HG02973 (cell line): ENCODE data around the gene PCCA.
"Not testable (repeated sequence)": the region's sequence is repeated elsewhere in the genome, so short reads cannot be mapped to it uniquely, and the experiment has no call there.

Experiments used
- ATAC-seq: cut with Tn5 transposase; IDR thresholded peaks from one replicate; pipeline ENCODE4 v1.9.1; 2021; ENCODE audit warnings: moderate library complexity; ENCODE audit not compliant: unreplicated experiment

Gene PCCA

DNA sequence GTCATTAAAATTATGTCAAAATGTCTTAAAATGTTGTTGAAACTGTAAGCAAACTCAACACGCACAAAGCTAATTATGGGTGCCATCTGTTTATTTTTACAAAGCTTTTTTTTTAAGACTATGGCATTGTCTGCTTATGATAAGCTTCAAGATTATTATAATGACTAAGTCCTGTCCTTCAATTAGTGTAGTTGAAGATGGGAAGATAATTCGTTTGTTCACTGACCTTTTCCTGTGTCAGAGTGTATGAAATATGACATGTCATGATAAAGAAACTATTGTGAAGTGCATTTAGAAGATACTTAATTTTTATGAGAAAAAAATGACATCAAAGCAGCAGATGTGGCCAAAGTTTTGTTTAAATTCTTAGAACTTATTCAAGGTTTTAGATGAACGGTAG, 211.3 kb downstream of the PCCA start:
- ATAC-seq, result no peak

DNA sequence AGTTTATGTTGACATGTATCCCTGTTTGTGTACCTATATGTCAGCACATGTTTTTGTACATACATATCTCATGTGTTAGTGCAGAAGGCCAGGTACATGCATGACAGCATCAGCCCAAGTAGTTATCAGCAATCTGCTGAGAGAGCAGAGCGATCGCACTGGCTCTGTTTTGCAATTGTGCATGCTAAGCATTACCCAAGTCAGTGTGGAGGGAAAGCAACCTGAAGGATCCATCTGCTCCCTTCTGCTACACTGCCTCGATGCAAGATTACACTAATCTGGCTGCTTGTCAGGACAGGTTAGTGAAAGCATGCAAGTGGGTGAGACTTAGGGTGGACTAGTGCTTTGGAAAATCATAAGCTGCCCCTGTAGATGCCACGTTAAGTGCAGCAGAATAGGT, 211.8 kb downstream of the PCCA start:
- no peak for ATAC-seq

DNA sequence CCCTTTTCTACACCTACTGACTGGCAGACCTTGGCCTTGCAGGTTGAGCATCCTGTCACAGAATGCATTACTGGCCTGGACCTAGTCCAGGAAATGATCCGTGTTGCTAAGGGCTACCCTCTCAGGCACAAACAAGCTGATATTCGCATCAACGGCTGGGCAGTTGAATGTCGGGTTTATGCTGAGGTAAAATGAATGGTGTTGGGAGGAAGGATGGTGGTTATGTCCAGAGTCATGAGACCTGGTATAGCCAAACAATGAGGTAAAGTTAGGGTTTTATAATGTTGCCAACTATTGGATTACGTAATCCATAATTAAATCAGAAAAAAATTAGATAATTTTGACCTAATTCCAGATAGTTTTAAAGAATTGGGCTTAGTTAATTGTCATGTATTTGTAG, 212.5 kb downstream of the PCCA start:
- no peak for ATAC-seq

DNA sequence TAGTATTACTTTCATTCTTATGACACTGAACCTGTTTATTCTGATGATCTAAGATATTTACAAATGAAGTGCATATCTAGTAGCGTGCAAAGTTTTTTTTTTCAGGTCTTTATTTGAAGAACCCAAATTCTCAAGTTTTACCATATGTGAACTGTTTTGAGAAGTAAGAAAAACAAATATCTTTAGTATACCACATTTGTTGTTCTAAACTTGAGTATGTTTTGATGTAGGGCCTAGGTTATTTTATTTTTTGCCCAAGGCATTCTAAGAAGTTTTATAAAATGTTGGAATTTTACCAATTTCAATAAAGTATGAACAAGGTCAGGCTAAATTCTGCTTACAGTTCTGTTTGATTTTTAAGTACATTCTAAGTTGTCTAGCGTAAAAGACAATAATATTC, 213.5 kb downstream of the PCCA start:
- no peak for ATAC-seq

DNA sequence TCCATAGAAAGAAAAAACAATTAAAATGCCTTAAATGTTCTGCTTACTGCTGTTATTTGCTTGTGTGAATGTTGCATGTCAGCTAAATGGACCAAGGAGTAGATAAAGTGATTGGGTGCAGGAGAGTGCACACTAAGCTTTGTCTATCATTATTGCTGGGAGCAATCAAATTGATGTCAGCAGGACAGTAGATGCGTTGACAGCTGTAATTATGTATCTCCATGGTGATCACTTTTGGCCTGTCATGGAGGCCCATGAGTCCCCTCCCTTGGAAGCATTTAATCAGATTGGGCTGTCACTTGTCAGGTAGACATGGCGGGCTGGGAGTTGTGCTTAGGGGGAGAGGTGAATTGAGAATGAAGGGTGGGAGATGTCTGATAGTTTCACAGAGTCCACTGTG, 215.3 kb downstream of the PCCA start:
- ATAC-seq, result no peak

DNA sequence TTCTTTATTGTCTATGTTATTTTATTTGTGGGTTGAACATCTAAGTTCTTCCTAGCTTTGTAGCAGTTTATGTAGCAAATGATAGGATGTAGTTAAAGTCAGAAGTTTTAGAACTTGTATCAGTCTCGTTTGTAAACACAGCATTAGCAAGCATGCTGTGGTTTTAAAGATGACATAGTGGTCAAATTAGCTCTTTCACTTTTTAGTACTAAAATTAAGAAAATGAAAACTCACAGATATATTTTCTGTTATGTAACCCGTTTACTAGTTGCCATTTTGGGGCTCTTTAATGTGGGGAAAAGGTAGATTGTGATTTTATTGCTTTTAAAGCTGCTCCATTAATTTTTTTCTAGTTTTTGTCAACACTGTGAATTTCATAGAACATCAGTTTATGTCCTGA, 216.5 kb downstream of the PCCA start:
- no peak for ATAC-seq

DNA sequence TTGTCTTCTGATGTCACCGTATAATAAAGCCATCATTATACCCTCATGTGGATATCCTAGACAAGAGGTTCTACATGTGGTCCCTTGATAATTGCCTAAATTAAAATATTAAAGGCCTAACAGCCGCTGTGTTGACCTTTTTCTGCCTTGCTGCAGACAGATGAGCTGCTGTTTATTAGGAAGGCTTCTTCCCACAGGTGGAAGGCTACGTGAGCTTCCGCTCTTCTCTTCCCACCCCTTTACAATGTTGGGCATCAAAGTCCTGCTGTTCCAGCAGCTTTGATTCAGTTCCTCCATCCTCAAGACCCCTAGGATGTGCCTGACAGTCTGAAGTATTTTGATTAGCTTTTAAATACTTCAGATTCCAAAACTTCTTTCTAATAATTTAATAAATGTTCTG, 217.1 kb downstream of the PCCA start:
- no peak for ATAC-seq

DNA sequence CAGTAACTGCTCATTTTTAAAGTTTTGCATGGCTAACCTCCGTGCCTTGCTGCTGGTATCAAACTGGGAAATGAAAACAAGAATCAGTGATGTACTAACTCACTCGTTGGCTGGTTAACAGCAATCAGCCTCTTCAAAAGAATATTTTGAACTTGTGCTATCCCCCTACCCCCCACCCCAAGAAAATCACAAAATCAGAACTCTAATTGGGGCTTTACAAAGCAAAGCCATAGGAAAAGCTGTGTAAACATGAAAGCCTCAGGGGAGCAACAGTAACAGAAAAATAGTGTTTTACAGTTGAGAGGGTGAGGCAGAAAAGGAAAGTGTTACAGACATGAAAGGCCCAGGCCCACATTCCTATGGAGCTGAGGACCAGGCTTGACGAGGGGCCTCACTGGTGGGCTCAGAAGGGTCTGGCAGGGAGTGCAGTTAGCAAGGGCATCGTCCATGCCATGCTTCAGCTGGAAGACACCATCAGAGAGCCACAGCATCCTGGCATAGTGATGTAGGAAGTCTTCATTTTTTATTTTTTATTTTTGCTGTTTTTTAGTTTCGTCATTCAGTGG, 217.6 kb downstream of the PCCA start:
- ATAC-seq, result no peak

DNA sequence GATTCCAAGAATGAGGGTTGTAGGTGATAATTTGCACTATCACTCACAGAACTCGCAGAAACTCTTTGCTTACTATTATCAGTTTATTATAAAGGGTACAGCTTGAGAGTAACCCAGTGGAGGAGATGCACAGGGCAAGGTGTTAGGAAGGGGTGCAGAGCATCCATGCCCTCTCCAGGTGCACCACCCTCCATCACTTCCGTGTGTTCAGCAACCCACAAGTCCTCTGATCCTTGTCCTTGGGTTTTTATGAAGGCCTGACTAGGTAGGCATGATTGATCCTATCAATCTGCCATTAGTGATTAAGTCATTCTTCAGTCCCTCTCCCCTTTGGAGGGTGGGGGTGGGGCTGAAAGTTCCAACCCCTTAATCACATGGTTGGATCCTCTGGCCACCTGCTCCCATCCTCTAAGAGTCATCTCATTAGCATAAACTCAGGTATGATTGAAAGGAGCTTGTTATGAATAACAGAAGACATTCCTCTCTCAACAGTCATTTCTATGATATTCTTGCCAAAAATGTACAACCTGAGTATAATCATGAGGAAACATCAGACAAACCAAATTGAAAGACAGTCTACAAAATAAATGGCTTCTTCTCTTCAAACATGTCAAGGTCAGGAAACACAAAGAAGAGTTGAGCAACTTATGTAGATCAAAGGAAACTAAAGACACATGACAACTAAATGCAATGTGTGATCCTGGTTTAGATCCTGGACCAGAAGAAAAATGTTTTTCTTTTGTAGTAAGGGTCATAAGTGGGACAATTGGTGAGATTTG, 225.4 kb downstream of the PCCA start:
- no peak for ATAC-seq

DNA sequence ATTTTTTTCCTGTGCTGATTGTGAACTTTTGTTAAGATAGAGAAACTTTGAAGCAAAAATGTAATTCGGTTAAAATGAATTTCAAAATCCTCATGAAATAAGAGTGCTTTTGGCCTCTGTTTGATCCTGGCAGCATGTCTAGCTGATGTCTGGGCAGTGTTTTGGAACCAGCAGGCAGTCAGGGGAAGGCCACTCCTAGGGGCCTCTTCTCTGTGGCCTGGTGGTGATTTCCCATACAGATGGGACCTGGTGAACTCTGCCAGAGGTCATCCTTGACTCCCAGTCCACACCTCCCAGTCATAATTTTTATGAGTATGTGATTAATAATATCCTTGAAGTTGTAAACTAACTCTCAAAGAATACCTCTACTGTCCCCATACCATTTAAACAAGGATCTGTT, 226.6 kb downstream of the PCCA start:
- ATAC-seq, result peak; percentile 48

DNA sequence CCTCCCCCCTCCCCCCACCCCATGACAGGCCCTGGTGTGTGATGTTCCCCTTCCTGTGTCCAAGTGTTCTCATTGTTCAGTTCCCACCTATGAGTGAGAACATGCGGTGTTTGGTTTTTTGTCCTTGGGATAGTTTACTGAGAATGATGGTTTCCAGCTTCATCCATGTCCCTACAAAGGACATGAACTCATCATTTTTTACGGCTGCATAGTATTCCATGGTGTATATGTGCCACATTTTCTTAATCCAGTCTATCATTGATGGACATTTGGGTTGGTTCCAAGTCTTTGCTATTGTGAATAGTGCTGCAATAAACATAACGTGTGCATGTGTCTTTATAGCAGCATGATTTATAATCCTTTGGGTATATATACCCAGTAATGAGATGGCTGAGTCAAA, 229.6 kb downstream of the PCCA start:
- not testable (repeated sequence) for ATAC-seq

DNA sequence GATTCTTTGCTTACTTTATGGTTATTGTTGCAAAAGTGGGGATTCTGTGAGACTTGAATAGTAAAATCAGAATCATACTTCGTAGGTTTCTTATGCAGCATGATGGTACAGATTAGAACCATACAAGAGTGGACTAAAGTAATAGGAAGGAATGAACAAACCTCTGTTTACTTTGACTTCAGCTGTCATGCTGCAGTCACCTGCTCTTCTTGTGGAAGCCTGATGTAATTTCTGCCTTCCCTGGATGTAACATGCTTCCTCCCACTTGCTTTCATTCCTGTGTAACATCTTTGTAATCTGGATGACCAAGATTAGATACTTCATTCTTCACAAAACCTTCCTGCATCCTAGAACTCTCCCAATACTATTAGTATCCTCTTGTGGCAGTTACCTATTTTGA, 235.0 kb downstream of the PCCA start:
- no peak for ATAC-seq

DNA sequence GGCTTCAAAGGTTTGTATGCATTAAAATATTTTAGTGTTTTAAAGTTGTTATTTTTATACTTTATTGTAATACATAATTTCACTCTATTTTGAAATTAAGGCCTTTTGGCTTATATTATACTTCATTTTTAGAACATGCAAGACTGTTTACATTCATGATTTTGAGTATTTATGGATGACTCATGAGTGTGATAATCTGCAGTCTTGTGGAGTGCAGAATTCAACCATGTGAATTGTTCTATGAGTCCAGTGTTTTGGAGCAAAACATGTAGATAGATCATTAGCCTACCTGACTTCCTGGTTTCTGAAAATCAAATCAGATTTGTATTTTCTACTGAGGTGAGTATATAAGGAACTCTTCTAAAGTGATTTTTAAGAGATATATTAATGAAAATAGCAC, 241.8 kb downstream of the PCCA start:
- ATAC-seq, result no peak

DNA sequence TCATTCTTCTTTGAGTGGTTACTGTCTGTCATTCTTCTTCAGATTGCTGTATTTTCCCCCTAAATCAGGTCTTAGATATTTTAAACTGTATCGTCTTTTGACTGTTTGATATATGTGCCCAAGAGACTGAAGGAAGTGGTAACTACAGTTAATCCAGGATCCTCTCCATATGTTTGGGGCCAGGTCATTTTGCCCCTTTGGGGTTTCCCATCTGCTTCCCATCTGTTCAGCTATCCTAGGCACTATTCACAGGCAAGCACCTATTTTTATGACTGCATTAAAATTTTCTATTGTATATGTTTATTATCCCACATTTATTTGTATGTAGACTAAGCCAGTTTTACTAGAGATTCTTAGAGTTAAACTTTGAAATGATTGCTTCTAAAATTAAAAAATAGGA, 244.2 kb downstream of the PCCA start:
- no peak for ATAC-seq

DNA sequence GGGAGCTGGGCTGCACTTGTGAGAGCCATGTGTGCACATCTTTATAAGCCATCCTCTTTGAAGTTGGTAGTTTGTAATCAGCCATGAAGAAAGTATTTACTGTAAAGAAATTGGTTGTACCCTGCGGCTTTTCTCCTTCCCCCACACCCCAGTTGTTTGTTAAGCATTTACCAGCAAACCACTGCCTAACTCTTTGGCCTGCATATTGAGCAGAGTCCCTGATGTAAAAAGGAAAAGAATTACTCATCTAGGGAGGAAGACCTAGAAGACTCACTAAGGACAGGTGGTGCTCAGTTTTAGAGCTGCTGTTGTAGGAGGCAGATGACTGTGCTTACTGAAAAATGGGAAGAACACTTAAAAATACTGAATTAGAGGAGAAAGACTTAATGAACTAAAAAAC, 245.3 kb downstream of the PCCA start:
- no peak for ATAC-seq

DNA sequence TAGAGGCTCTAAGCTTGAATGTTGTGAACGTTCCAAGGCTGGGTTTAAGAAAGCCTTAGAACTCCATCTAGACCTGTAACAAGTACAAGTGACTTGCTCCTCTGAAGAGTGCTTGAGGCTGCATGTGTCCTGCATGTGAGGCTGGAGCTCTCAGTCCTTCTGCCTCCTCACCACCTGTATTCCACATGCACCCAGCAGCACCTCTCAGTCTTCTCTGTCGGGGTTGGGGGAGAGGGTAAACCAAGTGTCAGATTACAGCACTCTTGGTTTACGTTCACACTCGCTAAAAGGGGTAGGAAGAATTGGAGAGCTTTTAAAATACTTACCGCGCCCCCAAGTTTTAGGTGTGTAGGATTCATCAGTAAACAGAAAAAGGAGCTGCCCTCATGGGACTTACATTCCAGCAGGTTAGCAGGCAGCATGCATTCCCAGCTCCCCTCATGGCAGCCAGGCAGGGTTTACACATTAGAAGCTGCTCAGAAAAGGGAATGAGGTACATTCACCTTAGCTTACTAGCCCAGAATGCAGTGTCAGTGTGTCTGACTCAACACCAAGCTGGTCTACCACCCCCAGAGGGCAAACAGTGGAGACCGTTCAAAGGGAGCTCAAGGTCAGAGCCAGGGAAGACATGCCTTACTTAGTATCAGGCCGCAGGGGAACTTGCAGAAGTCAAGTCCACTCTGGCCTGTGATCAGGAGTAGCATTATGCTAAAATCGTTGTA, 248.1 kb downstream of the PCCA start:
- no peak for ATAC-seq

DNA sequence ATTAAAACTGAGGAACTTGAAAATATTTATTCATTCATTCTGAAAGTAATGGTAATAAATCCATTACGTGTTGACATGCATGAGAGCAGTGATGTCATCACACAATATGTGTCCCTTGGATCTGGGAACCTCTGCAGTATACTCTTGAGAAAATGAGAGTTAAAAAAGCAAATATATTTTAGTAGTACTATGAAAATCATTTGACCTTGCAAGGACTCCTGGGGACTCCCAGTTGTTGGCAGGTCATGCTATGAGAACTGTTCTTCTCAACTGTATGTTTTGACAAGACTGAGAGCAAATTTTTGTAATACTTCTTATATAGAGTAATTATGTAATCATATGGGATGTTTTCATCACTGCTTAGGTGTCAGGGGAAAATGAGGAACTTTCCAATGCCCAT, 249.4 kb downstream of the PCCA start:
- ATAC-seq, result no peak

DNA sequence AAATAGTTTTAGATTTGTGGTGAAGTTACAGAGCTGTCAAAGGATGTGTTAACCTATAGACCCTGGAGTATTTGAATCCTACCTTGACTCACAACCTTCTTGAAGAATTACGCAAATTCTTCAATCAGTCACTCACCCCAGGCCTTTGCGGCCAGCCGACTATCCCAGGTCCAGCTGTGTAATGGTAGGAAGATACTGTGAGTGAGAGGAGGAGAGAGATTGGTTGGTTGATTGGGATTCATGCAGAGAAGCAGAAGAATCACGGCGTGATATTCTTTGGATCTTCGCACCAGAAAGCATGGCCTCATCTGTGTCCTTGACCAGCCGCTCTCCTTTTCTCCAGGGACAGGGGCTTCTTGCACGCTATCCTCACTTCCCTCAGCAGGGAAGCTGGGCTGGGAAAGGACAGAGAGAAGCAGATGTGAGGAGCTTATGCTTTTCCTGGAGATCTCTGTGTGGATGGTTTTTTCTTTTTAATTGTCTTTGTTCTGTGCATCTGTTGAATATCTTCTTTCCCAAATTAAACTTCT, 250.6 kb downstream of the PCCA start:
- ATAC-seq, result no peak

DNA sequence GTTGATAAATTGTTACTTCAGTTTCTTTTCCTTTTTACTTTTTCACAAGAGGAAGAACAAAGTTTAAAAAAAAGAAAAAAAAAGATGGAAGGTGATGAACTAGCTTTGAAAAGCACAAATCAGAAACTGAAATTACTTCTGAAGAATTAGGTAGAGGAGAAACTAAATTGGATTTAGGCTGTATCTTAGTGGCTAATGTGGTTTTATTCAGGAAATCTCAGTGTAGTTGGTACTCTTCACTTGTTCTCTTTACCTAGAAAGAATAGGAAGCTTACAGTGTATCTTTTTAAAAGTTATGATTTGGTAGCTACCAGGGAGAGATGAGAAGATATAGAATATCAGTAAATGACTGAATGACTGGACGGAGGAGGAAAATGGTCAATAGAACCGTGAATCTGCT, 252.0 kb downstream of the PCCA start:
- no peak for ATAC-seq

DNA sequence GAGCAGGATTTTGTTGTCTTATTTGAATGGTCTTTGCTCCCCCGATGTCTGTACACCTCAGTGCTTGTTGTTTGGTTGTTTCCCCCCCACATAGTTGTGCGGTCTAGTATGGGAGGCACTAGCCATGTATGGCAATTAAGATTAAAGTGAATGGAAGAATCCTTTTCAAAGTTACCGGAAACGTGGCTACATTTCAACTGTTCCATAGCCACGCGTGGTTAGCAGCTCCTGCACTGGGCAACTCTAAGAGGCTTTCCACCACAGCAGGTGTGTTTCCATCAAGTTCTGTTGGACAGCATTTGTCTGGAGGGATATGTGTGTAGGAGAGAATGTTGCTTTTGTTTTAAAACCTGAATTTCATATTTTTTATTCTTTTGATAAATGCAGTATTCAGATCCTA, 252.4 kb downstream of the PCCA start:
- ATAC-seq, result no peak

DNA sequence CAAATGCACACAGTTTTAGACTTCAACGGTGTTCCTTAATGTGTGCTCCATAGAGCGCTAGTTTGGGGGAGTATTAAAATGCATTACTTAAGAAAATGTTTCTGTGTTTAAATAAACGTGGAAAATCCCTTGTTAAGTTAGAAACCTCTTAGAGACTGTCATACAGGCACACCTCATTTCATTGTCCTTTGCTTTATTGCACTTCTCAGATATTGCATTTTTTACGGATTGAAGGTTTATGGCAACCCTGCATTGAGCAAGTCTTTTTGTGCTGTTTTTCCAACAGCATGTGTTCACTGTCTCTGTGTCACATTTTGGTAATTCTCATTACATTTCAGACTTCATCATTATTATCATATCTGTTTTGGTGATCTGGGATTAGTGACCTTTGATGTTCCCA, 255.7 kb downstream of the PCCA start:
- ATAC-seq, result no peak

DNA sequence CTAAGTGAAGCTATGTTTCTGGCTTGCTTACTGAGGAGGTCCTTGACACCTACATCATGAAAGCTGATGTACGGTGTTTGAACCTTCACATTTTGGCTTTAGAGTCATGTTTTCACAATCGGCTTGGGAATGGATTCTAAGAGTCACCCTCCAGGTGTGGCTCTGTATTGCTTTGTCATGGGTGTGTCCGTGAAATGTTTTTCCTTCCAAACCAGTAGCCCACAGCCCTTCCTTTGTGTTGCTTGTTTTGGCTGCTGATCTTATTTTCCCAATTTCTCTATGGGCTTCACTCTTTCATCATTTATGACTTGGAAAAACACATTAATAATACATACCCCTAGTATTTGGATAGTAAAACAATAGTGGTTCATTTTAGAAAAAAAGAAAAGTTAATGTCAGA, 259.1 kb downstream of the PCCA start:
- ATAC-seq, result no peak
